GM06990 (cell line): ENCODE data around the gene DAB2IP.

ENCODE experiments used
- DNase-seq: peaks from one replicate; pipeline ENCODE4 v3.0.0-alpha.2; 2011; ENCODE audit not compliant: insufficient read length; ENCODE audit errors: extremely low read depth
- H3K27me3 ChIP-seq: replicated peaks from 2 replicates; pipeline ENCODE4 v1.6.0; 2011; ENCODE audit warnings: low read length; ENCODE audit not compliant: control insufficient read depth, insufficient read depth
- H3K36me3 ChIP-seq: 2 replicates; pipeline ENCODE4 v1.5.1; 2011; ENCODE audit warnings: low read length; ENCODE audit not compliant: control insufficient read depth, insufficient read depth
- H3K4me3 ChIP-seq: replicated peaks from 2 replicates; pipeline ENCODE4 v1.5.1; 2011; ENCODE audit warnings: low read depth, mild to moderate bottlenecking, control low read depth, low read length
- TF ChIP-seq, protein P1 (sequence below): IDR thresholded peaks from 2 replicates; pipeline ENCODE4 v1.5.1; 2011; ENCODE audit warnings: low read length, control low read depth, mild to moderate bottlenecking, inconsistent platforms; ENCODE audit not compliant: insufficient read depth, poor library complexity, severe bottlenecking

Gene DAB2IP

DNA sequence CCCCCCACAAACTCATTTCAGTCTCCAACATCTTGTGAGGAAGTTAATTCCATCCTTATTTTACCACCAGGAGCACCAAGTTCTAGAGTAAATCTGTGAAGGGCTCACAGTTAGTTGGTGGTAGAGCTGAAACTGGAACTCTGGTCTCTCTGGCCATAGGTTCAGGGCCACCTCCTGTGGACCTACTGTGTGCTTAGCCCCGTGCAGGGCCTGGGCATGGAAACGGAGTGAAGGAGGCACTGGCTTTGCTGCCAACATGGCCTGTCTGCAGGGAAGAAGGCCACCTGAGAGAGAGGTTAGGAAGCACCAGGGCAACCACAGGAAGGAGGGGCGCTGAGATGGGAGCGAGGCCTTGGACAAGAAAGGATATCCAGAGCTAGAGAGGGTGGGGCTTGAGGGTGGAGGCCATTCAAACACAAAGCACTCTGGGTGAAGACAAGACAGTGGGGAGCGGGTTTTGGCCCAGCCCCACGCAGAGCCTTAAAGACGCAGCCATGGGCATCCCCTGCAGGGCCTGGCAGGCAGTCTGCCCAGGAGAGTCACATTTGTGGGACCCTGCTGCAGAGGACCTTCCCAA lies 16.0 kb upstream of the DAB2IP start:
- no peaks in the 10 kb centered on the region; the same call in none of the 2 replicates for H3K27me3 ChIP-seq
- H3K36me3 ChIP-seq: no peaks in the 10 kb centered on the region
- TF ChIP-seq, protein P1, sequence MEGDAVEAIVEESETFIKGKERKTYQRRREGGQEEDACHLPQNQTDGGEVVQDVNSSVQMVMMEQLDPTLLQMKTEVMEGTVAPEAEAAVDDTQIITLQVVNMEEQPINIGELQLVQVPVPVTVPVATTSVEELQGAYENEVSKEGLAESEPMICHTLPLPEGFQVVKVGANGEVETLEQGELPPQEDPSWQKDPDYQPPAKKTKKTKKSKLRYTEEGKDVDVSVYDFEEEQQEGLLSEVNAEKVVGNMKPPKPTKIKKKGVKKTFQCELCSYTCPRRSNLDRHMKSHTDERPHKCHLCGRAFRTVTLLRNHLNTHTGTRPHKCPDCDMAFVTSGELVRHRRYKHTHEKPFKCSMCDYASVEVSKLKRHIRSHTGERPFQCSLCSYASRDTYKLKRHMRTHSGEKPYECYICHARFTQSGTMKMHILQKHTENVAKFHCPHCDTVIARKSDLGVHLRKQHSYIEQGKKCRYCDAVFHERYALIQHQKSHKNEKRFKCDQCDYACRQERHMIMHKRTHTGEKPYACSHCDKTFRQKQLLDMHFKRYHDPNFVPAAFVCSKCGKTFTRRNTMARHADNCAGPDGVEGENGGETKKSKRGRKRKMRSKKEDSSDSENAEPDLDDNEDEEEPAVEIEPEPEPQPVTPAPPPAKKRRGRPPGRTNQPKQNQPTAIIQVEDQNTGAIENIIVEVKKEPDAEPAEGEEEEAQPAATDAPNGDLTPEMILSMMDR: no peak
- H3K4me3 ChIP-seq: no peak overlapping the region
- DNase-seq: no peak

DNA sequence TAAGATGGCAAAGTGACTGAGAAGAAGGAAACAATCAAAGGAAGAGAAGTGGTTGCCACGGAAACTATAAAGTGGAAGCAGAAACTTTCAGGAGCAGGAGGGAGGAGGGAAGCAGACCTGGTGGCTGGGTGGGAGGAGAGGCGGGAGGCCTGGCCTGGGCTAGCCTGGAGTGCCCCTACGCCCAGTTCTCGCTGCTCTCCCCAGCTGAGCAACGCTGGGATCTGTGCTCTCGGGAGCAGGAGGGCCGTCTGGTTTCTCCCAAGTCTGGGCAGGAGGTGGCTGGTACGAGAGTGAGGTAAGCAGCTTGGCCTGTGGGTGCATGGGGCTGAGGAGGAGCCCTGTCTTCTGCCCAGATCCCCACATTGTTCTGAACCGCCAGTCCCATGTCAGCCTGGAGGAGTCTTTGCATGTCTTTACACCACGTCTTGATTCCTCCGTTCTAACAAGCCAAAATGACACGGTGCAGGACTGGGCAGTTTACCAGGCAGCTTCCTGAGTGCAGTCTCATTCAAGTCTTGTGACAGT lies 15.0 kb upstream of the DAB2IP start:
- no peaks in the 10 kb centered on the region for H3K36me3 ChIP-seq
- no peaks in the 10 kb centered on the region; the same call in 1 of the 2 replicates for H3K27me3 ChIP-seq
- no peak overlapping the region for H3K4me3 ChIP-seq
- DNase-seq: no peak
- TF ChIP-seq, protein P1: no peak

DNA sequence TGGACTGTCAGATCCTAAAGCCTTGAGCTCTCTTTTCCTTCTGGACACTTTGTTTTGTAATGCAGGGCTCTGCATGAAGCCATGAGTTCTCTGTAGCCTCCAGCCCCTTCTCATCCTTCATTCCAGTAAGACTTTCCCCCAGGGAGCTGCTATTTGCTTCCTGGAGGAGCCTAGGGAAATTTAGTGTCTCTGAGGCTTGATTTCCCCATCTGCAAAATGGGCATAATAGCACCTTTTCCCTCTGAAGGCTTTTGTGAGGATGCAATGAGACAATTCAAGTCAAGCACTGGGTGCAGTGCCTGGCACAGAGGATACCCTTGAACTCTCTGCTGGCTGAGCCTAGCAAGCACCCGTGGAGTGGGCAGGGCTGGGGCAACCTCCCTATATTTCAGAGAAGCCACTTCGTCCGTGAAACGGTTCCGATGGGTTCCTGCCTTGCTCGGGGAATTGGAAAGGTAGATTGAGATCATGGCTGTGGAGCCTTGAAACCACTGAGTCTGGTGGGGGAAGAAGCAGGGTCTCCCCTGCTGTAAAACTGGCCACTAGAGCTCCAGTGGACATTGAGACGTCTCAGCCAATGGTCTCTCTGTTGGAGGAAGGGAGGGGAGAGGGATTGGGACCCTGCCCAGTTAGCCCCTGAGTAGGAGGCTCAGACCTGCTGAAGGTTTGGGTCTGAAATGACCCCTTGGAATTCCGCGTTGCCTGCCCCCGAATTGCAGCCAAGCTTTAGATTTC lies 14.3 kb upstream of the DAB2IP start:
- Histone ChIP-seq H3K4me3 (no peak overlapping the region), H3K27me3 (no peaks in the 10 kb centered on the region; the same call in 1 of the 2 replicates), H3K36me3 (no peaks in the 10 kb centered on the region)
- TF ChIP-seq, protein P1: no peak
- no peak for DNase-seq

DNA sequence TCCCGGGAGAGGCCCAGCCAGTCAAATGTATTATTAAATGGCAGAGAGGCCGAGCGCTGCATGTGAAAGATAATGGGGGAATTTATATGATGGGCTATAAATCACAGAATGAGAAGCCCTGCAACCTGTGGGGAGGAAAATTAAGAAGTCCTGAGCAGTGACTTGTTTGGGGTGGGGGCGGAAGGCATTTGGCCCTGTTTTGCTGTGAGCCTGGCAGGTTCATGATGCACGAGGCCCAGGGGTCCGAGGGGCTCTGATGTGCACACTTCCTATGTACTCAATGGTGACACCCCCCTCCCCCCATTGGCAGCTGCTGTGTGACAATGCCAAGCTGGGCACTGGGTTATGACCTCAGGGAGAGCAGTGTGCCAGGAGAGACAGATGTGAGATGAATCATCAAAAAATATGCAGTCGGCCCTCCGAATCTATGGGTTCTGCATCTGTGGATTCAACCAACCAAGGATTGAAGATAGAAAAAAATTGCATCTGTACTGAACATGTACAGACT lies 13.7 kb upstream of the DAB2IP start:
- no peaks in the 10 kb centered on the region; the same call in 1 of the 2 replicates for H3K27me3 ChIP-seq
- H3K4me3 ChIP-seq: no peak overlapping the region
- no peak for DNase-seq
- TF ChIP-seq, protein P1: no peak
- no peaks in the 10 kb centered on the region for H3K36me3 ChIP-seq

DNA sequence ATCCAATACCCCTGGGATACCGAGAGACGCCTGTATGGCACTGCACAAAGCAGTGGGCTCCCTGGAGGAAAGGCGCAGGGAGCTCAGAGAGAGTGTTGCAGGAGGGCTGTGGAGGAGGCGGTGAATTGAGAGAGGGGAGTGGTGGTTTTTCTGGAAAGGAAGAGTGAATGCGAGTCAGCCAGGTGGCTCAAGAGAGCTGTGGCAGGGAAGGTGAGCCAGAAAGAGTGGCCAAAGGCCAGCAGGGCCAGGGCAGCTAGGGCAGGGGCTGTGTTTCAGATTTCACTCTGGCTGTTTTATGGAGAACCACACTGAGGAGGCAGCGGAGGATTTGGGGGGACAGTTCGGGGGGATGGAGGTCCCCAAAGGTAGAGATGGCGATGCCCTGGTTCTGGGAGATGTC lies 13.0 kb upstream of the DAB2IP start:
- no peak for DNase-seq
- Histone ChIP-seq H3K36me3 (no peaks in the 10 kb centered on the region), H3K4me3 (no peak overlapping the region), H3K27me3 (no peaks in the 10 kb centered on the region; the same call in 1 of the 2 replicates)
- TF ChIP-seq, protein P1: no peak
